HG03565 (cell line): Measurements from ENCODE around the gene CLEC20A.

ENCODE experiments used
- ATAC-seq: cut with Tn5 transposase; IDR thresholded peaks from one replicate; pipeline ENCODE4 v1.9.1; 2021; ENCODE audit warnings: mild to moderate bottlenecking, moderate library complexity; ENCODE audit not compliant: unreplicated experiment

The CLEC20A gene

DNA sequence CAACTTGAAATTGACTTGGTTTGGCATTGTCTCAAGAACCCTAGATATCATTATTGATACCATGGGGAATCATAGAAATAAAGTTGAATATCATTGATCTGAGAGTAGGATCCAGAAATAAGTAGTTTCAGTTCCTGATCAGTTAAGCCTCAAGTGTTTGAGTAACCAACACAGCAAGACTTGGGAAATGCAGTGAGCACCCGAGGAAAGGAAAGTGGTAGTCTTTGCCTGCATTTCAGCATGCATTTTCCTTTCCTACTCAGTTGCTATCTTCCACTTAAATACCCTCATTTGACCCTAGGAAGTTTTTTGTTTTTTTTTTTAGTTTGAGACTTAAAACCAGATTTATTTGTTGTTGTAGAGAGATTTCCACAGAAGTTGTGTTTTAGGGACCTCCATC, 18.9 kb downstream of the CLEC20A start:
- ATAC-seq: no peak

DNA sequence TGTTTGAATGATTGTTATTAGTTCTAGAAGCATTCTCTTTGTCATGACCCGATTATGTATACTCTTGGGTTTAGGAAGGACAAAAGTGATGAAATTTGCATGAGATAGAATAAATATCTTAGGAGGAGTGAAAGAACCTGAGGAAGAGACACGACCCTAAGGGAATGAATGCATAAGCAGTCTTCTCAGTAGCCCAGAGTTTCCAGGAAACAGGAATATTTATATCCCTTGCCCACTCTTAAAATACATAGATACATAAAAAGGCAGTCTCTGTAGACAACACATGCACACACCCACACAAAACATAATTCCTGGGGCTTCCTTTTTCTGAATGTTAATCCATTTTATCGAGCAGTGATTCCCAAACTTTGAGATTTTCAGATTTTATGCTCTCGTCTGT, 19.4 kb downstream of the CLEC20A start:
- ATAC-seq: no peak

DNA sequence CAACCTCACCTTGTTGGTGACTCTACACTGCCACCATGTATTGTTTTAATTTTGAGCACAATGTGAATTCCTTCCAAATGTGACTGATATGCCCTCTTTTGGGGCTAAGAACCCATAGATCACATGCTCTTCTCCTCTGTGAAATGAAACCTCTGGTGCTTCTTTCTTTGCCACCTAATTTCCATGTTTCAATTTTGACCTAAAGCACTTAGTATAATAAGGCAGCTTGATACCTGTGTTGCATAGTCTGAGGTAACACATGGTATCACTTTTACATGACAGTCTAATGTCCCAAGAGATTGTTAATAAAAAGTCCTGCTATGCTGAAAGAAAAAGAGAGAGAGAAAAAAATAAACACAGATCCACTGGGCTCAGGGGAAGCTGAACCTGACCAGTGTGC, 24.2 kb downstream of the CLEC20A start:
- no peak for ATAC-seq

DNA sequence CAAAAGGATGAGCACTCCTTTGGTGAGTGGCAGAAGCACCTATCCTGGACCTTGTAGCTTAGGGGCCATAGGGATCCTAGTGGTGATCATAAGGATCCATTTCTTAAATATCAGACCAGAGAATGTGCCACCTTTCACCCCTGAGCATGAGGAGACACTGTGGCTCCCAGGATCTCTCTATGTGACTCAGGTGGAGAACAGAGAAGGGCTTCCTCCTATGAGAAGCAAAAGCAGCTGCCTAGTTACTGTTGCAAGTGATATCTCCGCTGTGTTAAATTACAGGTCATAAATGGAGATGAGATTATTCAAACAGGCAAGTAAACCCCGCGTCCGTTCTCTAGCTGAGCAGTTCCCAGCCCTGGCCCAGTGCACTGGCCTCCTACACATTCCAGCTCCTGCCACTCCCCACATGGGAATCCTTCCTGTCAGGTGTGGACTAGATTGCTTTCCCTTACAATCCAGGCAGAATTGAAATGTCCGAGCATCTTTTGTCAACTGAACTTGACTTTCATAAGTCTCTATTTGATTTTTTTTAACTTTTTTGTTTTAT, 26.3 kb downstream of the CLEC20A start:
- ATAC-seq: no peak

DNA sequence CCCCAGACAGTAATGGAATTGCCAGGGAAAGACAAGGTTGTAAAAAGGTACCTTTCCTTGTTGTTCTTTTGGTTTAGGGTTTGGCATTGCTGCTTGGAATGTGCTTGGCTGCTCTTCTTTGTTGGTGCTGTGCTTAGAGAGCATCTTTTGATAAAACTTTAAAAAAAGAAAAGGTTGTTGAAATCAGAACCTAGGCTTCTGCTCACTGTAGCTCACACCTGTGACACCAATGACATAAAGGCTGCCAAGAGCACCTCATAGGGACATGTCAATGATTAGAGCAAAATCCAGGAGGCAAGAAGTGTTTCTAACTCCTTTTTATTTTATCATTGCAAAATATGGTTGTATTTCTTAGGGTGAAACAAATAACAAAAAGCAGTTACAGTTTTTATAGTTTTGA, 28.9 kb downstream of the CLEC20A start:
- no peak for ATAC-seq

DNA sequence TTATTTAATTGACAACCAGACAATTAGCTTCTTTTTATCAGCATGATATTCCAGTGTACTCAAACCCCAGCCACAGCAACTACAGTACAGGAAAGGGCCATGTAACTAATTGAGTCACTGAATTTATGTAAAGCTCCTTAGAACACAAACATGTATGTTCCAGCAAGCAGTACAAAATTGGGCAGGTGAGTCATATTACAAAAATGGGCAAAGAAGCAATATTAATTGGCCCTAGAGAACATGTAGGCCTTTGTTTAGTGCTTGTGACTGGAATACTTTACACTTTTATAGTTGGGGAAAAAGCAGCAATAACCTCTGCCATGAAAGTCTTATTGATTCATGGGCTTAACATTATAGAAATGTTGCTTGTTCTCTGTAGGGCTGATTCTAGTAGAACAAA, 31.8 kb downstream of the CLEC20A start:
- ATAC-seq: no peak

DNA sequence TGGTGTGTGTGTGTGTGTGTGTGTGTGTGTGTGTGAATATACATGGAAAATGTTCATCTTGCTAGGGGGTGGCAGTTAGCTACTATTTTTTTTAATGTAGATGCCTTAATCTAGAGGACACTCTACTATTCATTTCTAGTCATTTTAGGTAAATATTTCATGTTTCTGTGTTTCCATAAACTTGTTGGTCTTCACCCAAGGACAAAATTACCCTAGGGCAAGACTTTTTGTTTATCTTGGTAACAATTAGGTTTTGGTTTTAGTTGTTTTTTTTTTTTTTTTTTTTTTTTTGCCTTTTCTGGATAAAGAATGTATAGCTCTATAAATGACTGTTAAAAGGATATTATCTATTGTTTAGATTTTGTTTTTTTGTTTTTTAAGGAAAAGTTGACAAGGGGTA, 32.2 kb downstream of the CLEC20A start:
- ATAC-seq: no peak

DNA sequence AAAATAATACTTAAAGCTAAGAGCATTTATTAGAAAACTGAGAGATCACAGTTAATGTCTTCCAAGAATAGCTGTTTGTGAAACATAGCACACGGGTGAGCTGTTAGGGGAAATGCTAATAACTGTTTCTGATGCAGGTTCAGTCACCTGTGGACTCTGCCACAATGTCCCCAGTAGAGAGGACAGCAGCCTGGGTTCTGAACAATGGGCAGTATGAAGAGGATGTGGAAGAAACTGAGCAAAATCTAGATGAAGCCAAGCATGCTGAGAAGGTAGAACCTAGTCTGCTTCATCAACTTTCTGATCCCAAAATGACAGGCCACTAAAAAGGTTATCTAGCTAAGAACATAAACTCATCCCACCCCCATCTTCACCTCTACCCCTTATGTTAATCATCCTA, 32.6 kb downstream of the CLEC20A start:
- no peak for ATAC-seq

DNA sequence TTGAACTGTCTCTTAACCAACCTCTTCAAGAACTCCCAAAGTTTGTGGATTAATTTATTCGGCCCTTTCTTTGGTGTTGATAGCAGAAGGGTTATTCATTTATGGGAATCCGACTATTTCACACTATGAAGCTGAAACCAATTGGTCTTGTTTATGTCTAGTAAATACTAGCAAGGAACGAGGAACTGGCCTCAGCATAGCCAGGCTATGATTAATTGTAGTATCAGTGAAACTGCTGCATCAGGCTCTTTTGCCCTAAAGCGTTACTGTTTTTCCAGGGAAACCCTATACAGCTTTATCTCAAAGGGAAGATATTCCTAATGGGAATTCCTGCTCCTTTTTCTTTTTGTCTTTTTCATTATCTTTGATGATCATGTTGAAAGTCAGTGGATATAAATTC, 35.1 kb downstream of the CLEC20A start:
- ATAC-seq: no peak

DNA sequence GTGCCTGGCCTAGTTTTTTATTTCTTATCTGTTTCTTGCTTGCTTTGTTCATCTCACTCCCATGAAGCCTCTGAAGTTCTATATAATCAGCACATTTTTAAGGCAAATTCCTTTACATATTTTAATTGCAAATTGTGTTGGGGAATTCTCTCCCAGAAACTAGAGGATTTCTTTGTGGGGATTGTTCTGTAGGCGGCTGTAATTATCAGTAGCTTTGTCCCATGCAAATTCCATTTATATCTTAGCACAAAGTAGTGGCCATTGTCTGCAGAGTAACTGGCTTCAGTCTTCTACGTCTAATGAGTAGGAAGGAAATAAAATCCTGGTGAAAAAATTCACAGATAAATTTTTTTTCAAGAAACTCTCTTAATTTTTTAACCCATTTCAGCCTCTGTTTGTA, 35.7 kb downstream of the CLEC20A start:
- ATAC-seq: no peak

DNA sequence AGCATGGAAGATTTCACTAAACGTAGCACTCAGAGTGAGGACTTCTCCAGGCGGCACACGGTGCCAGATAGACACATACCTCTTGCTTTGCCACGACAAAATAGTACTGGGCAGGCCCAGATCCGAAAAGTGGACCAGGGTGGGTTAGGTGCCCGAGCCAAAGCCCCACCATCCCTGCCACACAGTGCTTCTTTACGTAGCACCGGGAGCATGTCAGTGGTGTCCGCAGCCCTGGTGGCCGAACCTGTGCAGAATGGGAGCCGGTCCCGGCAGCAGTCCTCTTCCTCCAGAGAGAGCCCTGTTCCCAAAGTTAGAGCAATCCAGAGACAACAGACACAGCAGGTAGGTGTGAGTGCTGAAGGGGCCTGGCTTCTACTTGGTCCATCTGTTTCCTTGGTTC, 38.6 kb downstream of the CLEC20A start:
- ATAC-seq: no peak

DNA sequence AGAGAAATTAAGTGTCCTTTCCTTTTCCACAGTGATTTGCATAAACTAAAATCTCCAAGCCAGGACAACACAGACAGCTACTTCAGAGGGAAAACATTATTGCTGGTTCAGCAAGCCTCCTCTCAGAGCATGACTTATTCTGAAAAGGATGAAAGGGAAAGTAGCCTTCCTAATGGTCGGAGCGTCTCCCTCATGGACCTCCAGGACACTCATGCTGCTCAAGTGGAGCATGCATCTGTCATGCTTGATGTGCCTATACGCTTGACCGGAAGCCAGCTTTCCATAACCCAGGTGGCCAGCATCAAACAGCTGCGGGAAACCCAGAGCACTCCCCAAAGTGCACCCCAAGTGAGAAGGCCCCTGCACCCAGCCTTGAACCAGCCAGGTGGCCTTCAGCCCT, 39.1 kb downstream of the CLEC20A start:
- ATAC-seq: no peak

DNA sequence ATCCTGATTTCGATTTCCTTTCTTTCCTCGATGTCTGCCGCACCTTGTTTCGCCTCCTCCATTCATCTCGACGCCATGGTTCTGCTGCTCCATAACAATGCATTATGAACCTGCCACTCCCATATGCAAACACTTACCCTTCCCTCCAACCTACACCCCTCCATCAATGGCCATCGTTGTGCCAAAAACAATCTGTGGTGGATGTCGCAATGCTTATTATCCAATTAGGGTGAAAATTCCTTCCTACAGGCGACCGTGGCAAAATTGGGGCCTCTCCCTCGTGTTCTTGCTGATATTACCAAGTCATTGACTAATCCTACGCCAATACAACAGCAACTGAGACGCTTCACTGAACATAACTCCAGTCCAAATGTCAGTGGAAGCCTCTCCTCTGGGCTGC, 40.3 kb downstream of the CLEC20A start:
- ATAC-seq: no peak

DNA sequence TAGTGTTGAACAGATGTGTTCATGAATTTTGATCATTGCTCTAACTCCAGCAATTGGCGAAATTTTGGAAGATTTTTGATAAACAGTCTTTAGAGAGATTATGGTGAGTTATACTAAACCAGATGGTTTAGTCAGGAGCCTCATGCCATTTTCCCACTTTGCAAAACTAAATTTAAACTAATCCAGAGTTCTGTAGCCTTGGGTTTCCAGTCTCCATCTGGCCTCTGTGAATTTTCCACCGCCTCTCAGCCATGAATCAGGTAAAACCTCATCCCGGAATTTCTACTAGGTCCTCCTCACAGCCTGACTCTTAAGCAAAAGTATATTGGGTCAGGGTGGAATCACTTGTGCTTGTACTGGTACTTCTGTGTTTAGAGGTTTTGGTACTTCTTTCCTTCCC, 44.8 kb downstream of the CLEC20A start:
- no peak for ATAC-seq

DNA sequence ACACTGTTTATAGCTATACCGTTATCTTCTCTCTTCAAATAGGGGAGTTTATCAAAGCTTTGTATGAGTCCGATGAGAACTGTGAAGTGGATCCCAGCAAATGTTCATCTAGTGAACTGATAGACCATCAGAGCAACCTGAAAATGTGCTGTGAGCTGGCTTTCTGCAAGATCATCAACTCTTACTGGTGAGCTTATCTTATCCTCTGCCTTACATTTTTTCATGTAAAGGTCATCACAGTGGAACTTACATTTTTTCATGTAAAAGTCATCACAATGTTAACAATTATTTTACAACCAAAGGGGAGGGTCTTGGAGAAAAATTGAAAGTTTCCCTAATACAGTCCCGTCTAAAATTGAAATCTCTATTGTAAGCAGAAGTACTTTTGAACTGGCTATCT, 45.2 kb downstream of the CLEC20A start:
- no peak for ATAC-seq

DNA sequence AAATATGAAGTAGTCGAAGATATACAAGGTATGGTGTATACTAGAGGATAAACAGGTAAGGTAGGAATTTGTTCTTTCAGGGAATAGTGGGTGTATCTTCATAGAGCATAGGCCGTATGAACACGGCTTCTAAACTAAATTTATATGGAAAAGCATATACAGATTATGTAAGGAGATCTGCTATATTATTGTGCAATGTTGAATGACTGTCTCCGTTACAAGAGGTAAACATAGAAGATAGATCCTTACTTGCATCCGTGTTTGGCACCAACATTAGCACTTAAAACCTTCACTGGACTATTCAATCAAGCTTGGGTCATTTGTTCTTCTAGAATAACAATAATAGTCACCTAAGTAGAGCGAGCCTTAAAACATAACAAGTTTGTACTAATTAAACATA, 45.9 kb downstream of the CLEC20A start:
- ATAC-seq: no peak

DNA sequence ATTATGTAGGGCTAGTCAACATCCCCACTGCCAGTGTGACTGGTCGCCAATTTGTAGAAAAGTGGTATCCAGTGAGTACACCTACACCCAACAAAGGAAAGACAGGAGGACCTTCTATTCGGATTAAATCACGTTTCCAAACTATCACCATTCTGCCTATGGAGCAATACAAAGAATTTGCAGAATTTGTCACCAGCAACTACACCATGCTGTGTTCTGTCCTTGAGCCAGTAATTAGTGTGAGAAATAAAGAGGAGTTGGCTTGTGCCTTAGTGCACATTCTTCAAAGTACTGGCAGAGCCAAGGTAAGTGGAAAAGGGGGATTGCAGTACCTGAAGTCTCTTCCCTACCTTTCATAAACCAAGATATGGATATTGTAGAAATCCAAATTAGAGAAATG, 53.8 kb downstream of the CLEC20A start:
- ATAC-seq: no peak

DNA sequence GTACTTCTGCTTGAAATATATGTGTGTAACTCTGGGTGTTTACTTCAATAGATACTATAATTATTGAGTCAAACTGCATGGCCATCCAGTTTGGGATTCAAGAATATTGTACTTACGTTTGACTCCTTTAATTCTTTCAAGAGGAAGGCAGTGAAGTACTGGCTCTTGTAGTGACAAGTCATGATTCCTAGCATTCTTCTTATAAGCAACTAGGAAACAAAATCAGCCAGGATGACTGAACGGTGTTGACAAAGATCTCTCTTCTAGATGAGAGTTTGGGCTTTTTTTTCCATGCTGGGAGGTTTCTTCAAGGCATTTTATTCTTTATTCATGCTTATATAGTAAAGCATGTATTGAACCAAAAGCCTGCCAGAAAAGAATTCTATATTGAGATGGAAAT, 58.3 kb downstream of the CLEC20A start:
- ATAC-seq: no peak

DNA sequence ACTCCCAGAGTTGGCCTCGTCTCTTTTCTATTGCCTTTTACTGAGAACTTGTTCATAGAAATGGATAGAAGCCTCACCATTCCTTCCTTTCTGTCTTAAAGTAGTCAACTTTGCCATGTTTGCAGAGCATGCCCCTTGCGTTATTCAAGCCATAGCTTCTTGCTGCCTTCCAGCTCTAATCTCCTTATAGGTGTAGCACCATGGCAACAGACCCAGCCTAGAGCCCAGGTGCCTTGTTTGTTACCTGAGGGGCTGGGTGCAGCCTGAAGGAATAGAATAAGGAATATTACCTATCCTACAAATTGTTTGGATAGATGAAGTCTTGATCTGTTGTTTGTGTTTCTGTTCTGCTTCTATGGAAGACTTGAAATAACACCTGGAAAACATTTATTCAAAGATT, 59.9 kb downstream of the CLEC20A start:
- no peak for ATAC-seq

DNA sequence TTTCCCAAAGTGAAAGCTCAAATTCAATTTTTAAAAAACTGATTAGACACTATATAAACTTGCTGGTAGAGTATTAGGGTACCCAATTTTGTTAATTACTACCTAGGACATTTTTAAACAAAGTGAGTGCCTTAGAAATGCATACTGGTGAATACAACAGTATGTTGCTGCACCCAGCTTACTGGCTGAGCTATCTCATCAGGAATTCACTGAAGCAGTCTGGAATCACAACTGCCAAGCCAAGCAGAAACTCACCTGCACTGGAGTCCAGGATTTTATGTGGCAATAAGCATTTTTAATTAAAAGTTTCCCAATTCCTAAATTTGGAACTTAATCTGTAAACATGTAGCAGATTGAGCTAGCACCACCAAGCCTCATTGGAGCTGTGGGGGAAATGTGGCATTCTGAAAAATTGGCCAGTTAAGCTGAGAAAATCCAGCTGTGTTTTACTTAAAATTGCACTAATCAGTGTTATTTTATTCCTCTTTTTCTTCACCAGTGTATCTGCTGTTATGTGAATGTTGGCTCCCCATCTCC, 61.8 kb downstream of the CLEC20A start:
- ATAC-seq: no peak

DNA sequence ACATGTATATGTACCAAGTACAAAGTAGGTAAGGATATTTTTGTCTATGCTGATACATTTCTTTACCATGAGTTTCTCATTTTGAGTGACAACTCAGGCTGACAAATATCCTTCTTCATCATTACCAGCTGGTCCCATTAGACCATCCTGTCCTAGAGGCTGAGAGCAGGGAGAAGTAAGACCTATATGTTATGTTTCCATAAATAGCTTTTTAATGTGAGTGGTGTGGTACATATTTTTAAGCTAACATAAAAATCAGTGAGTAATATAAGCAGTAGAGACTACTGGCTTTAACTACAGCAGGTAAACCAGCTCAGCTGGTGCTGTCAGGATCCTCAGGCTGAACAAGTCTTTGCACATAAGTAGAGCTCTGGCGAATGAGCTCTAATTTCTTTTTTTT, 62.4 kb downstream of the CLEC20A start:
- ATAC-seq: no peak
